GM21723 (cell line): ENCODE results near the gene COX8C.
"Not testable (repeated sequence)": the region's sequence is repeated elsewhere in the genome, so short reads cannot be mapped to it uniquely, and the experiment has no call there.

Experiments used
- ATAC-seq: cut with Tn5 transposase; IDR thresholded peaks from one replicate; pipeline ENCODE4 v1.9.1; 2021; ENCODE audit warnings: mild to moderate bottlenecking, moderate library complexity; ENCODE audit not compliant: unreplicated experiment

The COX8C gene

GRCh38 chr14:93368996-93369712 lies 22.2 kb downstream of the COX8C start:
- no peak for ATAC-seq

GRCh38 chr14:93369713-93370266 lies 22.8 kb downstream of the COX8C start:
- peak; percentile 92 for ATAC-seq

- peak; percentile 94 for ATAC-seq
Measured at GRCh38 chr14:93375673-93376156, 28.7 kb downstream of the COX8C start.

GRCh38 chr14:93379831-93380230 lies 32.8 kb downstream of the COX8C start:
- no peak for ATAC-seq

GRCh38 chr14:93381644-93382043 lies 34.7 kb downstream of the COX8C start:
- peak; percentile 67 for ATAC-seq

GRCh38 chr14:93384256-93384655 lies 37.3 kb downstream of the COX8C start:
- ATAC-seq, result not testable (repeated sequence)

- no peak for ATAC-seq
Measured at GRCh38 chr14:93395231-93395630, 48.2 kb downstream of the COX8C start.

GRCh38 chr14:93396456-93396855 lies 49.5 kb downstream of the COX8C start:
- no peak for ATAC-seq
